HCT116 (cell line): ENCODE results near the gene ALDOC. TPM values are rescaled to one million over a fixed set of nuclear protein-coding genes. Genes with fewer than 3 reads are reported as not detected.

ENCODE experiments used
- ATAC-seq: fragments of 200-7000 bp; cut with Tn5 transposase; 2 replicates; pipeline ENCODE4 v1.9.1; 2020; ENCODE audit warnings: mild to moderate bottlenecking, moderate library complexity
- BruUV-seq: library from RNA; stranded (reverse); fragments of 400-500 nt; replicated peaks from 2 replicates; lab custom pipeline; 2021; lab: Mats Ljungman, UMichigan
- CTCF ChIA-PET: fragments of 300-600 bp; sonication (Branson Sonifier 250); formaldehyde crosslinking; loops from one replicate; lab custom pipeline; 2021; ENCODE audit warnings: antibody characterized with exemption; lab: Charles Lee
- POLR2A ChIA-PET: fragments of 300-600, 350-600 bp; sonication (Branson Sonifier 250); formaldehyde crosslinking; loops from one replicate; lab custom pipeline; 2021; ENCODE audit warnings: antibody characterized with exemption; lab: Charles Lee
- RAD21 ChIA-PET, 2 experiments: fragments of 300-600 bp; sonication (Branson Sonifier 250); formaldehyde crosslinking; loops; one replicate each; lab custom pipeline; 2023; ENCODE audit warnings: low total read pairs in 2 of 2; ENCODE audit not compliant: uncharacterized antibody in 2 of 2, unreplicated experiment in 2 of 2, low non-redundant PET in 1 of 2; lab: Charles Lee
- DNase-seq: peaks from one replicate; pipeline ENCODE4 v3.0.0-alpha.2; 2010; ENCODE audit warnings: low read depth, low spot score
- H2AFZ ChIP-seq: fragments of 200-600 bp; shearing (Covaris generic), sonication (generic); 2 replicates; pipeline ENCODE4 v1.6.1; 2017; ENCODE audit warnings: low read depth, mixed run types, mixed read lengths, antibody characterized with exemption, low read length; ENCODE audit not compliant: poor library complexity, severe bottlenecking
- H3K27ac ChIP-seq: 2 replicates; pipeline ENCODE4 v1.5.1; 2012; ENCODE audit warnings: low read depth, low read length
- H3K27me3 ChIP-seq: fragments of 200-600 bp; sonication (generic); 2 replicates; pipeline ENCODE4 v1.6.1; 2016; ENCODE audit warnings: mixed run types, low read length, mixed read lengths; ENCODE audit not compliant: insufficient read depth
- H3K36me3 ChIP-seq, 2 experiments: fragments of 200-500 bp in 1 of 2; fragments of 200-600 bp in 1 of 2; sonication (Bioruptor generic) in 1 of 2; sonication (generic) in 1 of 2; 2 replicates each; pipeline versions ENCODE4 v1.5.1 to v1.6.1; 2014 to 2016; ENCODE audit warnings: low read length in 2 of 2, inconsistent platforms in 1 of 2, mixed read lengths in 1 of 2, mixed run types in 1 of 2; ENCODE audit not compliant: insufficient read depth in 2 of 2, control insufficient read depth in 1 of 2
- H3K4me1 ChIP-seq, 2 experiments: fragments of 200-600 bp in 1 of 2; sonication (generic) in 1 of 2; 2 replicates each; pipeline versions ENCODE4 v1.5.1 to v1.6.1; 2012 to 2017; ENCODE audit warnings: low read length in 2 of 2, inconsistent platforms in 1 of 2, mild to moderate bottlenecking in 1 of 2, mixed read lengths in 1 of 2, mixed run types in 1 of 2, moderate library complexity in 1 of 2; ENCODE audit not compliant: insufficient read depth in 2 of 2, control insufficient read depth in 1 of 2
- H3K4me2 ChIP-seq: fragments of 200-600 bp; sonication (generic); 2 replicates; pipeline ENCODE4 v1.6.1; 2017; ENCODE audit warnings: mixed run types, low read length, mixed read lengths
- H3K4me3 ChIP-seq, 2 experiments: fragments of 200-600 bp in 1 of 2; sonication (generic) in 1 of 2; replicated peaks in 1 of 2; 2 replicates each; pipeline ENCODE4 v1.5.1; 2011 to 2016; ENCODE audit warnings: low read length in 2 of 2, control low read depth in 1 of 2, low read depth in 1 of 2, mild to moderate bottlenecking in 1 of 2, mixed read lengths in 1 of 2, mixed run types in 1 of 2
- H3K79me2 ChIP-seq: fragments of 200-600 bp; sonication (generic); 2 replicates; pipeline ENCODE4 v1.6.1; 2017; ENCODE audit warnings: mild to moderate bottlenecking, mixed run types, low read length, moderate library complexity, mixed read lengths; ENCODE audit not compliant: insufficient read depth
- H3K9ac ChIP-seq: fragments of 200-600 bp; sonication (generic); 2 replicates; pipeline ENCODE4 v1.6.1; 2016; ENCODE audit warnings: low read length, mixed read lengths
- H3K9me2 ChIP-seq: fragments of 200-600 bp; sonication (generic), shearing (Covaris generic); 2 replicates; pipeline ENCODE4 v1.6.1; 2017; ENCODE audit warnings: mixed run types, mild to moderate bottlenecking, moderate library complexity; ENCODE audit not compliant: insufficient read depth
- H3K9me3 ChIP-seq, 2 experiments: fragments of 200-500 bp in 1 of 2; fragments of 200-600 bp in 1 of 2; sonication (Bioruptor generic) in 1 of 2; sonication (generic) in 1 of 2; 2 replicates each; pipeline ENCODE4 v1.6.1; 2014 to 2017; ENCODE audit warnings: low read length in 2 of 2, mixed read lengths in 2 of 2, inconsistent platforms in 1 of 2, low read depth in 1 of 2, mild to moderate bottlenecking in 1 of 2, mixed run types in 1 of 2, moderate library complexity in 1 of 2; ENCODE audit not compliant: control insufficient read depth in 1 of 2, insufficient read depth in 1 of 2
- H4K20me1 ChIP-seq: fragments of 200-600 bp; sonication (generic), shearing (Covaris generic); 2 replicates; pipeline ENCODE4 v1.6.1; 2017; ENCODE audit warnings: mixed run types, mild to moderate bottlenecking, moderate library complexity; ENCODE audit not compliant: insufficient read depth
- CBX3 ChIP-seq: IDR thresholded peaks from 2 replicates; pipeline ENCODE4 v1.6.1; 2012; ENCODE audit warnings: low read depth
- CEBPB ChIP-seq: IDR thresholded peaks from 2 replicates; pipeline ENCODE4 v1.6.1; 2012; ENCODE audit warnings: low read depth
- JUND ChIP-seq: IDR thresholded peaks from 2 replicates; pipeline ENCODE4 v1.6.1; 2012
- SIN3A ChIP-seq: IDR thresholded peaks from 2 replicates; pipeline ENCODE4 v1.6.1; 2012; ENCODE audit warnings: low read depth
- SRF ChIP-seq: IDR thresholded peaks from 2 replicates; pipeline ENCODE4 v1.6.1; 2012; ENCODE audit warnings: low read depth
- ZNF274 ChIP-seq: fragments of 200-500 bp; sonication (Bioruptor generic); IDR thresholded peaks from 2 replicates; pipeline ENCODE4 v1.6.1; 2014; ENCODE audit warnings: mild to moderate bottlenecking, low read depth, low read length, inconsistent platforms
- intact Hi-C: fragments of 100-400 bp; cut with micrococcal nuclease; formaldehyde crosslinking; loops from 2 replicates; pipeline ENCODE4 v1.10.0; 2022
- total RNA-seq: library from RNA; stranded (reverse); gene quantifications from one replicate; pipeline ENCODE4 v1.2.1, GENCODE V29; 2021; ENCODE audit not compliant: unreplicated experiment
- TF ChIP-seq, protein P1 (sequence below): IDR thresholded peaks from 2 replicates; pipeline ENCODE4 v1.6.1; 2011; ENCODE audit warnings: mild to moderate bottlenecking, low read length, moderate library complexity; ENCODE audit not compliant: insufficient replicate concordance; ENCODE audit errors: extremely low read depth

The ALDOC gene
- total RNA-seq, 1 experiment from 2014 or later = 82.8 TPM

GRCh38 chr17:28549236-28550132, 27.2 kb downstream of the ALDOC start:
- Histone ChIP-seq H3K9ac (no peak overlapping the region), H4K20me1 (no peaks in the 10 kb centered on the region), H3K9me3 (no peaks in the 10 kb centered on the region), H3K9me2 (no peaks in the 10 kb centered on the region), H2AFZ (no peak overlapping the region), H3K27ac (no peak overlapping the region), H3K79me2 (peaks cover 16% of the 10 kb centered on the region; the same call in 1 of the 2 replicates), H3K36me3 (peaks cover 8 to 9% of the 10 kb centered on the region in 2 experiments; a peak in 3 of 4 replicates), H3K27me3 (no peaks in the 10 kb centered on the region), H3K4me2 (no peak overlapping the region), H3K4me3 (no peak overlapping the region), H3K4me1 (peaks cover 2 to 24% of the 10 kb centered on the region in 2 experiments; a peak in 3 of 4 replicates)
- no TSS peak for BruUV-seq
- intact Hi-C loops = loop anchor here (2.0 kb wide), 1 partner anchor 55 kb away; no protein-coding TSS in a partner anchor
- ChIA-PET POLR2A (no interaction called here), CTCF (no interaction called here), RAD21 (no interaction called here)
- no peak for DNase-seq
- no peak for ATAC-seq
- TF ChIP-seq CEBPB = no peak
- TF ChIP-seq ZNF274 = no peak
- TF ChIP-seq, protein P1, sequence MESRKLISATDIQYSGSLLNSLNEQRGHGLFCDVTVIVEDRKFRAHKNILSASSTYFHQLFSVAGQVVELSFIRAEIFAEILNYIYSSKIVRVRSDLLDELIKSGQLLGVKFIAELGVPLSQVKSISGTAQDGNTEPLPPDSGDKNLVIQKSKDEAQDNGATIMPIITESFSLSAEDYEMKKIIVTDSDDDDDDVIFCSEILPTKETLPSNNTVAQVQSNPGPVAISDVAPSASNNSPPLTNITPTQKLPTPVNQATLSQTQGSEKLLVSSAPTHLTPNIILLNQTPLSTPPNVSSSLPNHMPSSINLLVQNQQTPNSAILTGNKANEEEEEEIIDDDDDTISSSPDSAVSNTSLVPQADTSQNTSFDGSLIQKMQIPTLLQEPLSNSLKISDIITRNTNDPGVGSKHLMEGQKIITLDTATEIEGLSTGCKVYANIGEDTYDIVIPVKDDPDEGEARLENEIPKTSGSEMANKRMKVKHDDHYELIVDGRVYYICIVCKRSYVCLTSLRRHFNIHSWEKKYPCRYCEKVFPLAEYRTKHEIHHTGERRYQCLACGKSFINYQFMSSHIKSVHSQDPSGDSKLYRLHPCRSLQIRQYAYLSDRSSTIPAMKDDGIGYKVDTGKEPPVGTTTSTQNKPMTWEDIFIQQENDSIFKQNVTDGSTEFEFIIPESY = no peak
- TF ChIP-seq CBX3 = no peak
- TF ChIP-seq JUND = no peak
- no peak for TF ChIP-seq SRF
- TF ChIP-seq SIN3A = no peak
